Gastrocnemius medialis (tissue), 4 donors: Measurements from ENCODE around the gene HOXA7.

Experiments
- CTCF ChIP-seq, 5 experiments: fragments of 450-650 bp in 3 of 5; fragments of 200-600 bp in 2 of 5; sonication (generic) in 2 of 5; IDR thresholded peaks in 4 of 5; conservative IDR thresholded peaks in 1 of 5; 1 replicate in 4 of 5; 2 replicates in 1 of 5; pipeline ENCODE4 v1.5.1; 2016 to 2019; ENCODE audit warnings: antibody characterized with exemption in 5 of 5, mild to moderate bottlenecking in 3 of 5, moderate library complexity in 3 of 5
- POLR2A ChIP-seq, 2 donors: fragments of 450-650 bp; IDR thresholded peaks; one replicate each; pipeline ENCODE4 v1.6.1; 2017; ENCODE audit warnings: antibody characterized with exemption in 2 of 2, mild to moderate bottlenecking in 2 of 2, moderate library complexity in 2 of 2

- TF ChIP-seq CTCF (IDR thresholded peaks at IDR 0.05 in 4 of 5, conservative IDR thresholded peaks at IDR 0.05 in 1 of 5), result no peak
- no peak for TF ChIP-seq POLR2A (IDR thresholded peaks at IDR 0.05)
Measured at GRCh38 chr7:27140126-27140857, 16.2 kb downstream of the HOXA7 start.
